Pulmonary artery endothelial cell (primary cell): Measurements from ENCODE around the gene ANK2. TPM values are rescaled to one million over a fixed set of nuclear protein-coding genes. Genes with fewer than 3 reads are reported as not detected.

Source experiments
- DNase-seq: peaks from one replicate; pipeline ENCODE4 v3.0.0-alpha.2; 2011; ENCODE audit warnings: low read depth, low spot score
- total RNA-seq: library from RNA; depleted of rRNA; stranded (reverse); fragments of >200 nt; gene quantifications from 2 replicates; pipeline ENCODE4 v1.2.3, GENCODE V29; 2014

The ANK2 gene
- total RNA-seq, 1 donor from 2014 or later: 0.66 TPM

DNA sequence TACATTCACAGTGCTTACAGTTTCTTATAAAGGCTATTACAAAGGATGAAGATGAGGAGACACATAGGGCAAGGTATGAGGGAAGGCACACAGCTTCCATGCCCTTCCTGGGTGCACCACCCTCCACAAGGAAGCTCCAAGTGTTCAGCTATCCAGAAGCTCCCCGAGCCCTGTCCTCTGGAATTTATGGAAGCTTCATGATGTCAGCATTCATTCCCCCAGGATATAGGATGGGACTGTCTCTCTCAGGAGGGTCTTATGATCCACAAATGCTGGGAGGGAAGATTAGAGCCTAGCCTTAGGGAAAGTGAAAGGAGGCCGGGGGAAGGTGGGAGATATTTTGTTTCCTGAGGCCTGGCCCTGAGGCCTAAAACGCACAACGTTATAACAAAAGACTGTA, 236.0 kb downstream of the ANK2 start:
- no peak for DNase-seq

DNA sequence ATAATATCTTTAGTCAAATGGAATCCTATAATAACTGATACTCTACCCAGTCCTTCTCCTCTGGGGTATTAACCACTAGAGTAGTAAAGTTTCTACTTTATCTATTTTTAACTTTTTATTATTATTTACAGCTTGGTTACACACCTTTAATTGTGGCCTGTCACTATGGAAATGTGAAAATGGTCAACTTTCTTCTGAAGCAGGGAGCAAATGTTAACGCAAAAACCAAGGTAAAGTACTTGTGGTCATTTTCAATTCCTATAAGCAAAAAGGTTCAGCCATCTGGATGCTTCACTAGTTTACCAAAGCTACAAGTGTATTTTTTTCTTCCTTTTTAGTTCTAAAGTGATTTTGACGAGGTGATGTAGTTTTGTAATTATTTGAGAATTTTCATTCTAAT, 238.8 kb downstream of the ANK2 start:
- DNase-seq: no peak

DNA sequence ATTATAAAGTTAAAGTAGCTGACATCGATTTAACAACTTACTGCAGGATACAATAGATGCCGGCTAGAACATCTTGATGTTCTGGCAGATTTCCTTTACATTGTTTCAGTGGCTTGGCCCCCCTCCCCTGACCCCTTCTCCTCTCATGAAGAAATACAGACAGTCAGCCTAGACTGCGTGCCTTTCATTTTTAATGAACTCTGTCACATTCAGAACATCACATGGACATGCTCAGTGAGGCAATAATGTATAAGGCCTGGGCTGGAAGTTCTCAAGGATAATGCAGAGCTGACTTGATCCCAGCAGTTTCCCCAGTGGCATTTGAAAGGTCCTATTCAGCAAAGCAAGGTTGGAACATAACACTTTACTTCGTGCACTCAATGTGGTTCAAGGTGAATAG, 239.2 kb downstream of the ANK2 start:
- DNase-seq: no peak

DNA sequence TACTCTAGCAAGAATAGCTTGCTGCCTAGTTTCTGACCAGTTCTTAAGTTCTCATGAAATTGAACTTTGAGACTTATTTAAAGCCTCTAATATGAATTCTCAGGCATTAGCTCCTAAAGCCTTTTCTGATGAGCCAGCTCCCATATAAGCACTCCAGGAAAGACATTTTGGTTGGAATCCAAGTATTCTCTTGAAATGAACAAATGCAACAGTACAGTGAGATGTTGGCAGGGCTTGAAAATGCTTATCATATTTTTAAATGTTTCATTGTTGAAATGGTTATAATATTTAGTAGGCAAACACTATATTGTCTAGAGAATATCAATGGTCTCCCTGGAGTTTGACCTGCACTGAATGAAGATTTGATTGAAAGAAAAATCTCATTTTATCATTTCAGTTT, 240.3 kb downstream of the ANK2 start:
- no peak for DNase-seq

DNA sequence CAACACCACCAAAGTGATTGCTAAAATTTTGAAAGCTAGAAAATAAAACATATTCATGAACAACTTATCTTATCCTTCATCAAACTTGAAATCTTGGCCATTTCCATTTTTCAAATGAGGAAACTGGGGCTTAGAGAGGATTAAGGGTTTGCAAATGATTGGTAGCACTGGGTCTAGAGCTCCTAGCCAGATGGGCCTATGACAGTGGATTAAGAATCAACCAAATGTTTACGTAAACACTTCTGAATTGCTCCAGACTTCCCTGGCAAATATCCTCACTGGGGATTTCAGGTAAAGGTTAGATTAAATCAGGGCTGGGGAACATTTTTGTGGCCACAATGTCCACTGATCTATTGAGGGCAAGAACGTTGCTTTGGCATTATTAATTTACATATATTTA, 241.2 kb downstream of the ANK2 start:
- DNase-seq: no peak

GRCh38 chr4:113292371-113293042, 243.1 kb downstream of the ANK2 start:
- no peak for DNase-seq

- no peak for DNase-seq
Measured at GRCh38 chr4:113293043-113293560, 243.6 kb downstream of the ANK2 start.

- no peak for DNase-seq
Measured at GRCh38 chr4:113293674-113294073, 244.2 kb downstream of the ANK2 start.

DNA sequence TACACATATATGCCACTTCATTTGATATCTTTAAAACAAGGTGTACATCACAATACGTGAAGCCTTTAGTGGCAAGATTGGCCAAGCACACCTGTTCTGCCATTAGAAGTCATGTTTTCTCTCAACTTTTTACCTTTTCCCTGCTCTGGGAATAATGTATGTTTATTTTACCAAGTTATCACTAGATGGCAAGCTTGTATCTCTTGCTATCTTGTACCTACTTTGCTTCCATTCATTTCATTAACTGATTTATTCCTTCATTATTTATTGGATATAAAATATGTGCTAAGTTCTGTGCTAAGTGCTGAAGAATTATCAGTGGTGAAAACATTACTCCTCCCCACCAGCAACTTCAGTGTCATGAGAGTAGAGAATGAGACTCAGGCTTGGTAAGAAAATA, 245.5 kb downstream of the ANK2 start:
- no peak for DNase-seq

DNA sequence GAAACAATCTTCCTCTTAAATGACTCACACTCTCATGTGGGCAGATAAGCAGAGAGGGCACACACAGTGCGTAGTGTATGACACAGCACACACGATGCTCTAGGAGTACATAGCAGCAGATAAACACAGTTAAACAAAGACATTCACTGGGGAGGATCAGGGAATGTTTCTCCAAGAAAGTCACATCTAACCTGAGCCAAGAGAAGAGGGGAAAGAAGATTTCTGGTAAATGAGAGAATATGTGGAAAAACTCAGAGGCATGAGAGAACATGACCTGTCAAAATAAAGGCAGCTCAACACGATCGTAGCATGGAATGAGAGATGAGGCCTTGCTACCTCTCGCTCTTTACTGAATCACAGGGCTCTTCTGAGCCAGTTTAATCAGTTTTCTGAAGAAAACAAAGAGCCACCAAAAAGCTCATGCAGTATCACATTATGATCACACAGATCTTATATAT, 251.0 kb downstream of the ANK2 start:
- no peak for DNase-seq

DNA sequence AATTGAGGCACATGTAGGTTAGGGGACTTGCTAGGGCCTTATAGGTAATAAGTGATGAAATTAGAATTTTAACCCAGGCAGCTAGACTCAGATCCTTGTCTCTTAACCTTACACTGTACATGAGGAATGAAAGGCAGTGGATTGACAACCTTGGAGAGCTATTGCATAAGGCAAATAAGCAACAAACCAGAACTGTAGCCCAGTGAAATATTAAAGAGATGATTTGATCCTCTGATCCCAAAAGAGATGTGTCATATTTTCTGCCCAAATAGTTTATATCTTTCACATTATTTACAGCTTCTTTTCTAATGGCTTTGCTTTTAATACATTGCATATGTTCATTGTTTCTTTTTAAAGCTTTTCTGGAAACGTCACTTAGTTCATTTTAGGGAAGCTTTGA, 252.6 kb downstream of the ANK2 start:
- DNase-seq: no peak

DNA sequence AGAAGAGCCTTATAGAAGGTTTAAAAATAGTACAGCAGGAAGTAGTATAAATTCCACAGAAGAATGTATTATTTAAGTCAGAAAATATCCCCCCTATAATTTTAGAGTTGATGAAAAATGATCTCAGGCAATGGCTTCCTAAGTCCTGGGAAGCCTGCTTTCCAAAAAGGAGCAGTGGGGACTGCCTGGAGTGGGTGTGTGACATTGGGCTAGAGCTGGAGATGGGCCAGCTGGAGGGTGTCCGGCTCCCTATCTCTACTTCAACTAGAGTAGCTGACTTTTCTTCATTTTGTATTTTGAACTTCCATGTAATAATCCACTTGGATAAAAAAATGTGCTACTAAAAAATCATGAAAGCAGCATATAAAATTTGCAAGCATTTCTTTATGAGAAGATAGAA, 253.9 kb downstream of the ANK2 start:
- no peak for DNase-seq

DNA sequence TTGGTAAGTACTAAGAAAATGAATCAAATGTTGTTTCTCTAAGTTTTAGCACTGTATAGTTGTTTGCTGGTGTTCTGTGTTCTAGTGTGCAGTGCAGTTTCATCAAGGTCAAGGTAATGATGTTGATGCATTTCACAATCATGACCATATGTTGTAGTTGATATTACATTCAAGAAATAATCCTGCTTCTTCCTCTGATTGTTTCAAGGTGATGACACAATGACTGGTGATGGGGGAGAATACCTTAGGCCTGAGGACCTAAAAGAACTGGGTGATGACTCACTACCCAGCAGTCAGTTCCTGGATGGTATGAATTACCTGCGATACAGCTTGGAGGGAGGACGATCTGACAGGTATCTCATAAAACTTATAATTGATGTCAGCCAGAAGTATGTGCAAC, 261.6 kb downstream of the ANK2 start:
- DNase-seq: no peak

DNA sequence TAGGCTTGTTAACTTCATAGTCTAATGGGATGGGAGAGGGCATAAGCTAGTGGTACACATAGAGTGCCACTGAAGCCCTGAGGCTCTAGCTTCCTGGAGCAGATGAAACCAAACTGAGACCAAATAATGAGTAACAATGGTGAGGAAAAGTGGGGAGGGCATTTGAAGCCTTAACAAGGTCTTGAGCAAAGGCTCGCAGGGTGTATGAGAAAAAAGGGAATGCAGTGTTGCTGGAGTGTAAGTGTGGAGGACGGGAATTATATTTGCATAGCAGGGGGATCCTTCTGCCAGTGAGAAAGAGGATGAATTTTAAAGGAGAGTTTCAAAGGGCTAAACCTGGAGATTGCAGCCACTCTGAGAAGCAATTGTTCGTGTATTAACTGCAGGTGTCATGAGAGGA, 263.1 kb downstream of the ANK2 start:
- no peak for DNase-seq

DNA sequence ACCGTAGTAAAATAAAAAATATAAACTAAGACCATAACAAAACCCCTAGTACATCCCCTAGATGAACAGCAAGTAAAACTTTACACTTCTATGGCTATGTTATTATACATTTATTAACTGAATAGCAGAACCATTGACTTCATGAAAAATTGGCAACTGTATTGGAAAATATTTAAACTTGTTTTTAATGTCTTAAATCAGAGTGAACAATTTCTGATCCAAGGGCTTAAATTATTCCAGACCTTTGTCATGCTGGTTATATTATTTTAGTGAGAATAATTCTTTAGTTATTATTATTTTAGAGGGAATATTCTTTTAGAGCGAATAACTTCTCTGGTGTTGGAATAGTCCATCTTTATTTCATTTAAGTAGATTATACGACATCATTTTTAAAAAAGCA, 265.0 kb downstream of the ANK2 start:
- no peak for DNase-seq

DNA sequence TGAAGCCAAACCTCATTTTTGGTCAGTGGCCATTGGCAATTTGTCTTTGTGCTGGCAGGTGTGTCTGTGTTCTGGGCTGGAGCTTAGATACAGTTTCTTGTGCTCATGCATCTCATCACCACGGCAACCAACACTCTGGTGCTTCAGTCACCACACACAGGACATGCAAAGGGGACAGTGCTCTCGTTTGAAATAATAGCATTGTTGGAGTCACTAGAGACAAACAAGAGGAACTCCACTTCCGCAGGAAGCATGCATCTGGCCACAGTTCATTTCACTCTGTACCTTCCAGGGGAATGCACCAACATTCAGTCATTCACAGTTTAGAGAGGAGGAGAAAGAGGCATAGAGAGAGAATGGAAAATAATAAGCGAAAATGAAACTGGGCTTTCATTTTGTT, 267.4 kb downstream of the ANK2 start:
- DNase-seq: no peak

DNA sequence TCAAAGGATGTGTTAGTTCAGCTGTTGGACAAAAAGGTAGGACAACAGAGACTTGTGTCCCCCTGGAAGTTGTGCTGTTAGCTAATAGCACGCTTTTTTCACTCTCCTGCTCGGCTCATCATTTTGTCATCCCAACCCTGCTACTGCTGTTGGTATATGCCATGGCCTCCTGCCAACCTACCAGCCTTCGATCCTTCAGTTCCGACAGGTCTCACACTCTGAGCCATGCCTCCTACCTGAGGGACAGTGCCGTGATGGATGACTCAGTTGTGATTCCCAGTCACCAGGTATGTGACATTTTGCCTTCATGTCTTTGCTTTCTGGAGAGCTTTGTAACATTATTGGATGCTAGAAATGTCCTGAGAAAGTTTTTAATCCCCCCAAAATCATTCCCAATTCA, 268.1 kb downstream of the ANK2 start:
- no peak for DNase-seq

GRCh38 chr4:113322736-113323135, 273.3 kb downstream of the ANK2 start:
- no peak for DNase-seq

GRCh38 chr4:113325876-113326615, 276.6 kb downstream of the ANK2 start:
- DNase-seq: no peak

DNA sequence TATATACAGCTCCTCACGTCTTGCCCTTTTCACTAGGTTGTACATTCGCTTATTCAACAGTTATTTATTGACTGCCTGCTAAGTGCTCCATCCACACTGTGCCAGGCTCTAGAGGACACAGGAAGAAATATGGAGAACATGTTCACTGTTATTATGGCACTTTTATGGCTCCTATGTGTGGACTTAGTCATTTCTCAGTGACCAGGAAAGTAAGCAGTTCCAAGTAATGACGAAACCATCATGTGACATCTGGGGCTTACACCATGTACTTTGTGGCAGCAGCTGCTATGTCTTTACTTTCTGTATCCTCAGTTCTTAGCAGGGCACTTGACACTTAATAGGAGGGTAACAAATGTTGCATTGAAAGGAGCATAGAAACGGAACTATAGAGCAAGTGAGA, 278.0 kb downstream of the ANK2 start:
- no peak for DNase-seq

GRCh38 chr4:113328514-113328913, 279.1 kb downstream of the ANK2 start:
- DNase-seq: no peak

GRCh38 chr4:113330200-113330599, 280.7 kb downstream of the ANK2 start:
- no peak for DNase-seq

GRCh38 chr4:113331811-113332210, 282.4 kb downstream of the ANK2 start:
- DNase-seq: no peak
